CD4-positive, alpha-beta T cell treated with Interleukin-17A for 1 hour (primary cell): ENCODE measurements around the gene PPIP5K2.
A peak's percentile ranks its signal among the peaks of the same experiment; 100 is the strongest.
"Not testable (repeated sequence)": the region's sequence is repeated elsewhere in the genome, so short reads cannot be mapped to it uniquely, and the experiment has no call there.

Experiments used
- DNase-seq: peaks from one replicate; pipeline ENCODE4 v3.0.0-alpha.2; 2020

PPIP5K2 gene

DNA sequence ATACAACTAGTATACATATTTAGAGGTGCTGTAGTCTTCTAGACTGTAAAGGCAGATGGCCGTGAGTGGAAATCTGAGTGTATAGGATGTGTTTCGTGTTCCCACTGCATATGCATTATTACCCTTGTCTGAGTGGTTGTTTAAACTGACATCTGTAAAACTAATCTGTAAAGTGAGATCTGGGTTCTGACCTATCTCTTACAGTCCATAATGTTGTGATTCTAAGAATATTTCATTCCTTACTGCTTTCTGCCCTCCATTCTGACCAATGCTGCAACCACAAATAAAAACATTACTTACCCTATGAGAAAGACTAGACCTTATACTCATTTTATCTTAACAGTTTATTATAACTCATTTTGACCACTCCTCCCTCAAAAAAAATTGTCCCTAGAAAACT is 90.9 kb downstream of the PPIP5K2 start:
- DNase-seq, result no peak

DNA sequence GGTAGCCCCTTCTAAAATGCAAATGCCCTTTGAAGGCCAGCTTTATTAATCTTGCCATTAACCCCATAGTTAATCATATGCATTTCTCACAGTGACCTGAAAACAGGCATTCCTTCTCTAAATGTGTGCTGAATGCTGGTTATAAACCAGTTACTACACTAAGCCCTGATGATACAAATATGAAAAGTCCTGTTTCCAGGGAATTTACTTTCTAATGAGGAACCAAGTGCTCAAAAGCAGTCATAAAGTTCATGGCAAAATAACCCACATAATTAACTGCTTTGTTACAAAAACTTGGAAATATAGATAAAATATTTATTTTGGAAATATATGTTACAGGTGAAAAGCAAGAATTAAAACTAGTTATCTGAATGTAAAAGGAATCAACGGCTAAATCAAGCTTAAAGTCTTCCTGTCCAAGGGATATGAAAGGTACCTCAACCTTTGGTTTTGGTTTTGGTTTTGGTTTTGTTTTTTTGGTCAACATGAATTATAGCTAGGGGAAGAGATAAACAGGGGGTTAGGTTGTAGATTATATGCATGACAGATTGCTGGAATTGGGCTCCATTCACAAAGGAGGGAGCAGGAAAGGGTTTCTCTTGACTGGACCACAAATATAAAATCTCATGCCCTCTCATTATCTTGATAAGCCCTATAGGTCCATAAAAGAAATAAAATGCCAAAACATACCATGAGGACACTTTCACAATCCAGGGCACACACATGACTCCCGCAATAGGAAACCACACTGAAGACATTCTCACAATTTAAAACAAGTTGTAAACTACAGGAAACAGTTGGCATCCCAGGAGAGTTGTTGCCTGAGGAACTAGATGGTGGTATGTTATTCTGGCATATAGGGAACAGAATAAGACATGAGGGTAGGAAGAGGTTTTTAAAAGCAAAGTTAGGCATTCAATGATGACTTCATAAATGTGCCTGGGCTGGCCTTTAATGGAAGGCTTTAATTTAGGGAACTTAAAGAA is 91.8 kb downstream of the PPIP5K2 start:
- DNase-seq, result peak; percentile 30

DNA sequence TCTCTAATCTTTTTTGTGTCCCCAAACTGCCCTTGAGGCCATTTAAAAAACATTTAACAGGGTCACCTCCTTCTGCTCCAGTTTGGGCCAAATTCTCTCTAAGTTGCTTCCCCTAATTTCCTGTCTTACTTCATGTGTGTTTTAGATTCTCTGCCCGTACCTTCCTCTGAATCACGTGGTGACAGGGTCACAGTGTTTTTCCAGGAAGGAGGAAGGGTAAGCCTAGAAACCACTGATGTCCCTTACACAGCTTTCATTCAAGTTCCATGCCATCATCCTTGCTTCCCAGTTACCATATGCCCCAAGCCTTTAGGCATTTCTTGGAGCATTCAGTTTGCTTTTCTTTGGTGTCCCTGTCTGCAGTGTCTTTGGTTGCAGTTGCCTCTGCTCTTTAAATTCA is 96.0 kb downstream of the PPIP5K2 start:
- no peak for DNase-seq

DNA sequence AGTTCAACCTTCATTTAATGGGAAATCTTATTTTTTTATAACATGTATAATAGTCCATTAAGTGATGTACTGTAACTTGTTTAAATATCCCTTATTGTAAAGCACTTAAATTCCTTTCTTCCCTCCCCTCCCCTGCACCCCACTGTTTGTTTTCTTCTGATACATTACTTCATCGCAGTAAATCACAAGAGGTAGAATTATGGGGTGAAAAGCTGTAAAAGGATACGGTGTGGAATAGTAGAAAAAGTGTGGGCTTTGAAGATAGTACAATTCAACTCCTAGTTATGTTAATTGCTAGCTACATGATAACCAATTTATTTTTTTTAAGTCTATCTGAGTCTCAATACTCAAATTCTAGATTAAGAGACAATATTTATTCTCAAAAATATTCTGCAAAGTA is 96.6 kb downstream of the PPIP5K2 start:
- DNase-seq, result no peak

DNA sequence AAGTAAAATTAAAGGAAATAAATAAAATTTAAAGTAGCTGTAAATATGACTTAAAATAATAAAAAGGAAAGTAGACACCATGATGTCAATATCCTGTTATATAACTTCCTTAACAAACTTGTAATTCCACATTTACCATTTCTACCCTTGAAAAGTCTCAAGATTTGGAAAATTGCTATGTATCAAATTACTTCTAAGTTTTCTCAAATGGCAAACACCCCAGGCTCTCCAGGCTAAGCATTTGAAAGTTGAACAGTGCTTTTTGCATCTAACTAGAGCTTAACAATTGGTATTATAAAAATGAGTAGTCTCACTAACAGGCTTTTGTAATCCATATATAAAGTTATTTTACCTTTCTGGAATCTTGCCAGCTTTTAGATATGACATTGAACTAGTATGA is 97.0 kb downstream of the PPIP5K2 start:
- no peak for DNase-seq

DNA sequence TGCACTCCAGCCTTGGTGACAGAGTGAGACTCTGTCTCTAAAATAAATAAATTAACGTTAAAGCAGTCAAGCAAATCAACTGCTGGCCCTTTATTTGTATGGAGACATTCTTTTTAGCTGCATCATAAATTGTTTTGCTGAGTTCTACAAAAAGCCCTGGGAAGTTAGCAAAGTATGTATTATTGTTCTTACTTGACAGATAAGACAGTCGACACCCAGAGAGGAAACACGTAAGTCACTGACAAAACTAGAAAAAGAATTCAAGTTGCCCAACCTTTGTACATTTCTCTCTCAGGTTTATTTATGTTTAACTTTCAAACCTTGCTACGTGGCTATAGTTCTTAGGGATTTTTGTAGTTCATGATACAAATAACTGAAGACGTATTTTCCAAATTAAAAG is 98.1 kb downstream of the PPIP5K2 start:
- no peak for DNase-seq

DNA sequence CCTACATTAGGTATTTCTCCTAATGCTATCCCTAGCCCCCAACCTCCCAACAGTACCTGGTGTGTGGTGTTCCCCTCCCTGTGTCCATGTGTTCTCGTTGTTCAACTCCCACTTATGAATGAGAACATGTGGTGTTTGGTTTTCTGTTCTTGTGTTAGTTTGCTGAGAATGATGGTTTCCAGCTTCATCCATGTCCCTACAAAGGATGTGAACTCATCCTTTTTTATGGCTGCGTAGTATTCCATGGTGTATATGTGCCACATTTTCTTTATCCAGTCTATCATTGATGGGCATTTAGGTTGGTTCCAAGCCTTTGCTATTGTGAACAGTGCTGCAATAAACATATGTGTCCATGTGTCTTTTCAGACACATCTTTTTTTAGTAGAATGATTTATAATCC is 99.0 kb downstream of the PPIP5K2 start:
- not testable (repeated sequence) for DNase-seq

DNA sequence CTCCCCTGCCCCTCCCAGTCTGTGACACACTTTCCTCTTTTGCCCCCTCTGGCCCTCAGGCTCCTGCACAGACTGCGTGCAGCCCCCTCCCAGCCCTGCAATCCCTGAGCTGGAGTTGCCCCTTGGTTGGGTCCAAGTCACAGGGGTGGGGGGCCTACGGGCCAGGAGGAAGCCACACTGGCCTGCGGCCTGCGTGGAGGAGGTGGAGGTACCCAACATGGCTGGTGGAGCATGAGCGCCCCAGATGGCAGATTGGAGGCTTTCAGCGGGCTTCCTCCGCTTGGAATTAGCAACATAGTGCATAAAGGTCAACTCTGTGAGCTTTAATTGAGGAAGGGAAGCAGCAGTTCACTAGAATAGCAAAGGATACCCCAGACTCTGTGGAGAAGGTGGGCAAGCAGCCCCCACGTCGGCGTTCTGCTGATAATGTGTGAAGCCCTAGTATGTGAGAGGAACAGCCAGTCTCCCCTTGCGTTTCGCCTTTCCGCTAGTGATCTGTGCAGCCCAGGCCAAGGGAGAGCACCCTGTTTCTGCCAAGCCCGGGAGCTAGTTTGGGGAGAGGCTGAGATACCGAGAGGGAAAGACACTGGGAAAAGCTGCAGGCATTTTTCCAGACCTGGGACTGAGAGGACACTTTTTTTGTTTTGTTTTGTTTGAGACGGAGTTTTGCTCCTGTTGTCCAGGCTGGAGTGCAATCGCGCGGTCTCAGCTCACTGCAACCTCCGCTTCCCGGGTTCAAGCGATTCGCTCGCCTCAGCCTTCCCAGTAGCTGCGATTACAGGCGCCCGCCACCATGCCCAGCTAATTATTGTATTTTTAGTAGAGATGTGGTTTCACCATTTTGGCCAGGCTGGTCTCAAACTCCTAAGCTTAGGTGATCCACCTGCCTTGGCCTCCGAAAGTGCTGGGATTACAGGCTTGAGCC is 103.2 kb downstream of the PPIP5K2 start:
- no peak for DNase-seq

DNA sequence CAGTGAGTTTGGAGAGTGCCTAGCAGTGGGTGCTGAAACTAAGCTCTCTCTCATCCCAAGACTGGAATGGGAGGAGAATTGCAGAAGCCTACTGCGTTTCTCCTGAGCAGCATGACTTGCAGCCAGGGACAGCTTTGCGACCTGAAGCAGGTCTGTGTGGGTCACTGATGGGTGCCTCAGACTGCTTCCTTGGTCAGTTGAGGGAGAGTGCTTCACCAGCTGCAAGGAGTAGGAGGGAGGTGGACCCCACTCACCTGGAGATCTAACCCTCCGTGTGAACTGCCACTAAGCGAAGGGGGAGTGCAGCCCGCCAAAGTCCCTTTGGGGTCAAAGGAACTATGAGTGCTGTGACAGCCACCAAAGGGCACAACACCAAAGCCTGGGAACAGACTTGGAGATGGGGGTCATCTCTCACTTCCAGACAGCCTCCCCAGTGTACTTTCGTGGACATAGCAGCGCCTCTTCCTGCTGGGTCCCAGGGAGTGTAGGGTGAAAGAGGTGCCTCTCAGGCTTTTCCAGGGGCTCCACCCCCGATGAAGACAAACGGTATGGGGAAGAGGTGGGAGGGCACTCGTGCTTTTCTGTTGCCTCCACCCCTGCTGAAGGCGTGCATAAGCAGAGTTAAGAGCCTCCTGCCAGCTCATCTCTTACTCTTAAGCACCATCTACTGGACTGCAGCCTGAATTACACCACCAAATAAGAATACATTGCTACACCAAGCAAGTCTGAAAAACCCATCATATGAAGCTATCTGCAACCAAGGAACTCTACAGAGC is 104.2 kb downstream of the PPIP5K2 start:
- DNase-seq, result peak; percentile 56

DNA sequence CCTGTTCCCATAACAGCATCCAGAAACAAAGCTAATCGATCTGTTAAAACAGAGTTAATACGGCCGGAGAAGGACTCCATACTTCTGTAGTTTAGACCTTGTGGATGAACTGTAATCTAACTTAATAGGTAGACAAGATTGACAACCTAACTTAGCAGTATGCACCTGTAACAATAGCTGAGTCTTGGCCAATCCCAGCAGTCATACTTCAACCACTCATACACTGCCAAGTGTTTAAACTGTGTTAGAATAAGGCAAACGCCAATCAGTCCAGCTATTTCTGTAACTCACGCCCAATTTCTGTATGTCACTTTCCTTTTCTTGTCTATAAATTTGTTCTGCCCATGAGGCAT is 104.8 kb downstream of the PPIP5K2 start:
- no peak for DNase-seq

DNA sequence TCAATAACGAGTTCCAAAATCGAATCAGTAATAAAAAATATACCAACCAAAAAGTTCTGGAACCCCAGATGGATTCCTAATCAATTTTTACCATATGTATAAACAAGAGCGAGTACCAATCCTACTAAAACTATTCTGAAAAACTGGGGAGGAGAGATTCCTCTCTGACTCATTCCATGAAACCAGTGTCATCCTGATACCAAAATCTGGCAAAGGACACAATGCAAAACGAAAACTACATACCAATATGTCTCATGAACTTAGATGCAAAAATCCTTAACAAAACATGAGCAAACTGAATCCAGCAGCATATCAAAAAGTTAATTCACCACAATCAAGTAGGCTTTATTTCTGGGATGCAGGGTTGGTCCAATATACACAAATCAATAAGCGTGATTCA is 108.0 kb downstream of the PPIP5K2 start:
- DNase-seq, result no peak

DNA sequence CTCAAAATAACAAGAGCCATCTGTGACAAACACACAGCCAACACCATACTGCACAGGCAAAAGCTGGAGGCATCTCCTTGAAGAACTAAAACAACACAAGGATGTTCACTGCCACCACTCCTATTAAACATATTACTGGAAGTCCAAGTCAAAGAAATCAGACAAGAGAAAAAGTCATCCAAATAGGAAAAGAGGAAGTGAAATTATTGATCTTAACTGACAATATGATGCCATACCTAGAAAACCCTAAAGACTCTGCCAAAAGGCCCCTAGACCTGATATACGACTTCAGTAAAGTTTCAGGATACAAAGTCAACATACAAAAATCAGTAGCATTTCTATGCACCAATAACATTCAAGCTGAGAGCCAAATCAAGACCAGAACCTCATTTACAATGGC is 108.5 kb downstream of the PPIP5K2 start:
- no peak for DNase-seq

DNA sequence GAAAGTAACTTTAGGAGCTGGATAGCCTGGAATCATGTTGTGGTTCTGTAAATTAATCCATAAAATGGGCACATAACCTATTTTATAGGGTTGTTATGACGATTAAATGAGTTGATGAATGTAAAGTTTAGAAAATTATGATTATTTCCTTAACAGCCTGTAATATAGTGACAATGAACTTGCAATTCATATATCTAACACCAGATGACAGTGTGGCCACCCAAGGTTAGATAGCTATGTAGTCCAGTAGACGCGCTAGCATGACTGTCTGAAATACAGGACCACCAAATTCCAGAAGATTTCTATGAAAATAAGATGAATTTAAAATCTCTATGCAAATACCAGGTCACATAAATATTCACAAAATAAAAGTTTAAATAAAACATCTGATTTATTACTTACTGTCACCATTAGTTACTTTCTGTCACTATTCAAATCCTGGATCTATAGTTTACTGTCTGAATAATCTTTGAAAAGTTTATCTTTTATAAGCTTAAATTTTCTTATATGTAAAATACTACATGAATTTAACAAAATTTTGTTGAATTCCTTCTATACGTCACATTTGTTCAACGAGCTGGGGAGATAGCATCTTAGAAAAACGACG is 112.4 kb downstream of the PPIP5K2 start:
- peak; percentile 48 for DNase-seq

DNA sequence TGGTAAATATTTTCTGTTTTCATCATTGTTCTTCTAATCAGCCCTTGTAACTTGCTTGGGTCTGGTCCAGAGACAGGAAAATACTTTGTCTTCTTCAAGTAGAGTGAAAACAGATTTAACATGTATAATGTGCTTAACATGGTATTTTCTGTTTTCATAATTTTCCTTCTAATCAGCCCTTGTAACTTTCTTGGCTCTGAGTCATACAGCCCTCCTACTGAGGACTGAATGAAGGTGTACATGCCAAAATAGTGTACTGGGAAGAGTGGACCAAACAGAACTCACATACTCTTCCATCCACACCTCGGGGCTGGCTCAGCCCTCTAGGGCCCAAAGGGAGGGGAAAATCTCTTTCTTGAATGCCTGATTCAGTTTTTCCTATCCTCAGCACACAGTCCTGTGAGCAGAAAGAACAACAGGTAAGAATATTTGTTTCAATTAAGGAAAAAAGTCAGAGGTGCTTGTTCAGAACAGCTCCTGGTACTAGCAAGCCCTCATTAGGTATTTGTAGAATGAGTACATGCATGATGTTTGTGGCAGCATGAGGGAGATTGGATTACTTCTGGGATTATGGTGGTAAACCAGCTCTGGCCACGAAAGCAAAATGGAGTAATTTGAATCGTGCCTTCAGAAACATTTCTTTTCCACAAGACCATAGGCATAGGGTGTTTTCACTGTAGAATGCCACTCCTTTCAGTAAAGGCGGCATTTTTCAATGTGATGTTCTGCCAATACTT is 114.3 kb downstream of the PPIP5K2 start:
- no peak for DNase-seq

DNA sequence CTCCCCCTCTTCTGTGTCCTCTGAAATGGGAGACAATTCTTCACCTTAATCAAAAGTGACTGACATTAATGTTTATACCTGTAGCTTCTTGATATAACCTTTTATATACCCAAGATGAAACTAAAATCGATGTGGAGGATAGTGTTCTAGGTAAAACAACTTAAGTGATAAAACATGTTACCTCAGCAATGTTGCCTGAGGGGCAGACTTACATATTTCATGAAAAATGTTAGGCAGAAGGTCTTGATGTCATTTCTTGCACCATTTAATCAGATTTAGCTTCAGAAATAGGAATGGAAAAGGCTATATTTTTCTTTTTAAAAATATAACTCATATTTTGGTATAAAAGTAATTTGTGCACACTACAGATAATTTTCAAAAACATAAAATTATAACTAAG is 115.8 kb downstream of the PPIP5K2 start:
- DNase-seq, result no peak

DNA sequence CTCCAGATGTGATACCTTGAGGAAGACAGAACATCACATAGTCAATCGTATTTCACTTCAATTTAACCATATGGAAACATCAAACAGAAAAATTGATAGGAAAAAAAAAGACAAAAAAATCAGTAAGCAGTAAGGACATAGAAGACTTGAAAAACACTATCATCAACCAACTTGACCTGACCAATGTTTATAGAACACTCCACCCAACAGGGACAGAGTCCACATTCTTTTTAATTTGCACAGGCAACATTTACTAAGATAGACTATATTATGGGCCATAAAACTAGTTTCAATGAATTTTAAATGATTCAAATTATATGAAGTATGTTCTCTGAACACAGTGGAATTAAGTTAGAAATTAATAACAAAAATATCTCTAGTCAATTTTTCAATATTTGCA is 117.7 kb downstream of the PPIP5K2 start:
- no peak for DNase-seq

DNA sequence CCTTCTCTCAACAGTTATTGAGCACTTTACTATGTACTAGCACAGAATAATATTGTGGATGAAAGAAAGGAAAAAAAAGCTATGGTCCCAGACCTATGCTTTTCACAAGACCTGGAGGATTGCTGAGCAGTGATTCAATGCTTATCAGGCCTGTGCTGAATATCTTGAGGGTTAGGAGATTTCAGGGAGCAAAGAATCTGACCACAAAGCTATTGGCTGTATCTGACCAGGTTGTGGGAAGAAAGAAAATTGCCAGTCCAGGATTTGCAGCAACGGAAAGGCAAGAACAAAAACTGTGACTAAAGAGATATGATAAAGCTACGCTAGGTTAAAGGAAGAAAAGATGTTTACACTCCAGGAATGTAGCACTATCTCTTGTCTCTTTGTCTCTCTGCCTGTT is 123.6 kb downstream of the PPIP5K2 start:
- no peak for DNase-seq

DNA sequence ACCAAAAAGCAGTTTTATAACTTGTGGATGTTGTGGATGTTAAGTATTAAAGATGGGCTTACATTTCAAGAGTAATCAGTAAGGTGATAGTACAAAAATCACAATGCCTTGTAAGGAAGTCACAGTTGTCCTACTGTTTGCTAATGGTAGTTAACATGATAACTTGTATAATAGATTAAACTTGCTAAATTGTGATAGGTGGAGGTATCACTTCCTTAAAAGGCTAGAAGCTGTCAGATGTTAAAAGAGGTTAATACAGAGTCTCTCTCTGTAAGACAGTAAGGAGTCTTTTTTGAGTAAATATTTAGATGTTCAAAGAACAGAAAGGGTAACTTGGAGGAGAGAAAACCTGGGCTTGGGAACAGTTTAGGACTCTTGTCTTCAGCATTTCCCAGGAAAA is 124.3 kb downstream of the PPIP5K2 start:
- no peak for DNase-seq

DNA sequence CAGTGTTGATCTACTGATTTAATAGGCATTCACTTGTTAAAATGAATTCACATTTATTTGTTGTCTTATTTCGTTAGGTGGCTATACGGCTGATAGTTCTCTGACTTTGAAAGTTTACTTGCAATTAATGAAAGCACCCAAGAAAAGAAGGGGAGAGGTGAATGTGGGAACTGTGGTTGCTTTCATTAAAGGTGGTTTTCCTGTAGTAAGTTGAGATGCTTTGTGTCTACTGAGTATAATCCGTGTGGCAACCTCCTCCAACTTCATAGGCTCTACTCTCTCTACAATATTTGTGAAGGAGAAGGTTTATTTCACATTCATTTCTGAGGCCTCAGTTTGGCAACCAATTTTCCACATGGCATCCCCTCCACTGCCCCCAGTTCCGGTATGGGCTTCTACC is 125.7 kb downstream of the PPIP5K2 start:
- peak; percentile 10 for DNase-seq

DNA sequence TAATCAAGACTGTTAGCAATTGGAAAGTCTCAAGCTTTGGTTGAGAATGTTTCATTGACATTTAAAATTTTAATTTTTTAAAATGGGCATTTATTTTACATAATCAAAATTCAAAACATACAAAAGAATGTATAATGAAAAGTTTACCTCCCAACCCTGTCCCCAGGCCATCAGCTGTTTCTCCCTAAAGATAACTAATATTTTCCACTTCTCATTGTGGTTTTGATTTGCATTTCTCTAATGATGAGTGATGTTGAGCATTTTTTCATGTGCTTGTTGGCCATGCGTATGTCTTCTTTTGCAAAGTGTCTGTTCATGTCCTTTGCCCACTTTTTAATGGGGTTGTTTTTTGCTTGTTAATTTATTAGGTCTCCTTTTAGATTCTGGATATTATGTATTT is 127.0 kb downstream of the PPIP5K2 start:
- DNase-seq, result no peak

DNA sequence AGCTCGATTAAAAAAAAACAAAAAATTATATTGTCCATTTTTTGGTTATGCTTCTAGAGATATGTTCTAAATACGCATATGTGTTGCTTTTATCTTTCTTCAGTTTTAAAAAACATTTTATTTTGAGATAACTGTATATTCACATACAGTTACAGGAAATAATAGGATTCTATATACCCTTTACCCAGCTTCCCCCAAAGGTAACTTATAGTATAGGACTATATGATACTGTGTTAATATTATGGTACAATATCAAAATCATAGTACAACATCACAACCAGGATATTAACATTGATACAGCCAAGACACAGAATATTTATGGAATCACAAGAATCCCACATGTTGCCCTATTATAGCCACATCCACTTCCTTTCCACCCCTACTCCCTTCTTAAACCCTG is 129.0 kb downstream of the PPIP5K2 start:
- DNase-seq, result no peak

DNA sequence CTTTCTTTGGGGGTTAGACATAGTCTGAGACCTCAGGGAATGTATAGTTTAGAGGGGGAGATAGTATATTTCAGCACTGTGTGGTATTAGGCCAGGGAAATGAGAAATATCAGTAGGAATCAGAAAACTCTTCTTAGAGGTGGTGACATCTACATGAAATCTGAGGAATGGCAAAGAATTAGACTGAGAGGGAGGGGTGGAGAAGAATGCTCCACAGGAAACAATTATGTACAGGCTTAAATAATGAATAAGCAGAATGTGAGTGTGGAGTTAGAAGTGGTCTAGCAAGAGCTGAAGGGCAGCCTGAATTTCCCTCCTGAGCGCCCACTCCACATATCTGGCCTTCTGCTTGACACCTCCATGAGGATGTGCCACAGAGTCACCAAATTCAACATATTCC is 134.8 kb downstream of the PPIP5K2 start:
- no peak for DNase-seq
